AG04450 (cell line): ENCODE results near the gene MAPRE3. TPM values are rescaled to one million over a fixed set of nuclear protein-coding genes. Genes with fewer than 3 reads are reported as not detected.
A peak's percentile ranks its signal among the peaks of the same experiment; 100 is the strongest.

Experiments used
- CTCF ChIA-PET: fragments of 300-600, 350-600 bp; formaldehyde crosslinking; extraction: SDS; loops from one replicate; lab custom pipeline; 2022; ENCODE audit warnings: antibody characterized with exemption, inconsistent platforms; lab: Charles Lee
- POLR2A ChIA-PET: fragments of 350-600 bp; formaldehyde crosslinking; extraction: SDS; loops from one replicate; lab custom pipeline; 2021; ENCODE audit warnings: antibody characterized with exemption, inconsistent platforms; lab: Yijun Ruan, JAX
- DNase-seq: peaks from one replicate; pipeline ENCODE4 v3.0.0-alpha.2; 2011; ENCODE audit warnings: low read depth, low spot score
- H3K27ac ChIP-seq: one replicate; pipeline ENCODE4 v1.5.1; 2012; ENCODE audit warnings: low read depth, low read length, control low read depth
- H3K27me3 ChIP-seq: one replicate; pipeline ENCODE4 v1.6.0; 2012; ENCODE audit warnings: low read length; ENCODE audit not compliant: control insufficient read depth, insufficient read depth
- H3K4me3 ChIP-seq: 2 replicates; pipeline ENCODE4 v1.5.1; 2011; ENCODE audit warnings: mild to moderate bottlenecking, low read depth, low read length, control low read depth
- H3K9me3 ChIP-seq: 2 replicates; pipeline ENCODE4 v1.5.1; 2012; ENCODE audit warnings: low read length; ENCODE audit not compliant: control insufficient read depth, insufficient read depth
- polyA plus RNA-seq: library from polyadenylated mRNA; depleted of rRNA; stranded (reverse); fragments of >200 nt; gene quantifications from 2 replicates; pipeline ENCODE4 v1.2.3, GENCODE V29; 2011
- TF ChIP-seq, protein P1 (sequence below): IDR thresholded peaks from 2 replicates; pipeline ENCODE4 v1.5.1; 2011; ENCODE audit warnings: low read depth, low read length, control low read depth, inconsistent platforms

MAPRE3 gene
- polyA plus RNA-seq, 1 experiment, result 16.8 TPM

DNA sequence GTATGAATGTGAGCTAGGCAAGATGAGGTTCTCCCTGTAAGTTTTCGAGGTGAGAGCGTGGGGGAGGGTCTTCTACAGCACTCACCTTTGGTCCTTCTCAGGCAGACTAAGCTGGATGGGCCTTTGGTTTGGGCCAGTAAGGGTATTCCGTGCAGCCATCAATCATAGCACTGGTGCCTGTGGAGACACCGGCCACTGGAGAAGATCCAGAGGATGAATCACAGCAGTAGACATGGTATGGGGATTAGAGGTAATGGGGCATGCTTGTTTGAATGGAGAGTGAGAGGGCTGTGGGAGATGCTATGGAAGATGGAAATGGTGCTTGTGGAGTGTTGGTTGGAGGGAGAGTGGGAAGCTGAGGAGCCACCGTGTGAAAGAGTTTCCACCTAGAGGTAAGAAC lies 16.1 kb downstream of the MAPRE3 start:
- CTCF ChIA-PET, result interaction anchor here (1.3 kb wide), 1 partner anchor 25 kb away, joined by 3 read pairs; no protein-coding TSS in a partner anchor
- no peak overlapping the region for H3K27ac ChIP-seq
- no peaks in the 10 kb centered on the region for H3K27me3 ChIP-seq
- POLR2A ChIA-PET, result no interaction called here
- TF ChIP-seq, protein P1, sequence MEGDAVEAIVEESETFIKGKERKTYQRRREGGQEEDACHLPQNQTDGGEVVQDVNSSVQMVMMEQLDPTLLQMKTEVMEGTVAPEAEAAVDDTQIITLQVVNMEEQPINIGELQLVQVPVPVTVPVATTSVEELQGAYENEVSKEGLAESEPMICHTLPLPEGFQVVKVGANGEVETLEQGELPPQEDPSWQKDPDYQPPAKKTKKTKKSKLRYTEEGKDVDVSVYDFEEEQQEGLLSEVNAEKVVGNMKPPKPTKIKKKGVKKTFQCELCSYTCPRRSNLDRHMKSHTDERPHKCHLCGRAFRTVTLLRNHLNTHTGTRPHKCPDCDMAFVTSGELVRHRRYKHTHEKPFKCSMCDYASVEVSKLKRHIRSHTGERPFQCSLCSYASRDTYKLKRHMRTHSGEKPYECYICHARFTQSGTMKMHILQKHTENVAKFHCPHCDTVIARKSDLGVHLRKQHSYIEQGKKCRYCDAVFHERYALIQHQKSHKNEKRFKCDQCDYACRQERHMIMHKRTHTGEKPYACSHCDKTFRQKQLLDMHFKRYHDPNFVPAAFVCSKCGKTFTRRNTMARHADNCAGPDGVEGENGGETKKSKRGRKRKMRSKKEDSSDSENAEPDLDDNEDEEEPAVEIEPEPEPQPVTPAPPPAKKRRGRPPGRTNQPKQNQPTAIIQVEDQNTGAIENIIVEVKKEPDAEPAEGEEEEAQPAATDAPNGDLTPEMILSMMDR, result no peak
- no peak overlapping the region for H3K4me3 ChIP-seq
- no peak for DNase-seq
- H3K9me3 ChIP-seq, result no peaks in the 10 kb centered on the region

DNA sequence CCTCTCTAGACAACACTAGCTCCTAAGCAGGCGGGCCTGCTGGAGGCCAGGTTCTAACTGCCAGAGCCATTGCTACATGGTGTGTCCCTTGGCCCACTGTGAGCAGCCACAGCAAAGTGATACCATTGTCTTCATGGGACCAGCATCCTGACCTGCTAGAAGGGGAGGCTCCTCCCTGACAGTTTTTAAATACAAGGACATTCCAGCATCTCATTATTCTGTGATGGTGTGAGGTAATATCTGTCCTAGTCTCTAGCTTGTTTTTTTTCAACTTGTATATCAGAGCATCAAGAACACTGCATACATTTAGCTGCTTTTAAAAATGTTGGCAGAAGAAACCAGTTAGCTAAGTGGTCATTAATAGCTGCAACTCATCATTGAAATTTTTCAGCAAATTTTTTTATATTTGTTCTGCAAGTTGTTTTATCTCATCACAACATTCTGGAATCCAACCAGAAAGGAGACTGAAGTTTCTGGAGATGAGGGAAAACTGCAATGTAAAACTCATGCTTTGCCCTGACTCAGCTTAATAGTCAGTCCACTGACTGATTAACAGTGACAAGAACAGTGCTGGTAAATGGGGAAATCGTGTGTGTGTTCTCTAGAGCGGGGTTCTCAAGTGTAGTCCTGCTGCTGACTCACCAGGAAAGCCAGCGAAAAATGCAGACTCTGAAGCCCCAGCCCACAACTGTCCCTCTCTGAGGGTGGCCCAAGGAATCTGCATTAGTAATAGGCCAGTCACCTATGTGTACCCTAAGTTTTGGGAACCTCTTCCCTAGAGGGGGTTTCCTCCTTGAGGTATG lies 17.8 kb downstream of the MAPRE3 start:
- Histone ChIP-seq H3K27ac (peak overlapping the region; percentile 52), H3K4me3 (no peak overlapping the region), H3K9me3 (no peaks in the 10 kb centered on the region), H3K27me3 (no peaks in the 10 kb centered on the region)
- ChIA-PET CTCF (interaction anchor here (1.4 to 1.6 kb wide), 2 partner anchors 46 to 142 kb away, joined by 4 read pairs; no protein-coding TSS in a partner anchor), POLR2A (interaction anchor here (1.3 kb wide), 1 partner anchor 62 kb away, joined by 4 read pairs; no protein-coding TSS in a partner anchor)
- TF ChIP-seq, protein P1, result no peak
- DNase-seq, result no peak

GRCh38 chr2:26989156-26989555 lies 18.7 kb downstream of the MAPRE3 start:
- TF ChIP-seq, protein P1, result no peak
- DNase-seq, result no peak

GRCh38 chr2:26991717-26992116 lies 21.3 kb downstream of the MAPRE3 start:
- TF ChIP-seq, protein P1, result no peak

More at GRCh38 chr2:26989156-26989555, 18.7 kb downstream of the MAPRE3 start:
- Histone ChIP-seq H3K27ac (no peak overlapping the region), H3K27me3 (no peaks in the 10 kb centered on the region), H3K9me3 (no peaks in the 10 kb centered on the region), H3K4me3 (no peak overlapping the region)
- CTCF ChIA-PET, result interaction anchor here (1.7 kb wide), 1 partner anchor 28 kb away, joined by 5 read pairs; no protein-coding TSS in a partner anchor
- POLR2A ChIA-PET, result interaction anchor here (1.3 kb wide), 1 partner anchor 61 kb away, joined by 4 read pairs; no protein-coding TSS in a partner anchor

GRCh38 chr2:26993768-26994167 lies 23.3 kb downstream of the MAPRE3 start:
- Histone ChIP-seq H3K27ac (no peak overlapping the region), H3K9me3 (no peaks in the 10 kb centered on the region), H3K27me3 (no peaks in the 10 kb centered on the region), H3K4me3 (no peak overlapping the region)
- POLR2A ChIA-PET, result interaction anchor here (0.5 kb wide), 1 partner anchor 1999 kb away, joined by 6 read pairs; no protein-coding TSS in a partner anchor
- no peak for DNase-seq
- CTCF ChIA-PET, result interaction anchor here (0.8 to 1.6 kb wide), 2 partner anchors 12 to 148 kb away, joined by 3 to 4 read pairs; no protein-coding TSS in a partner anchor
- TF ChIP-seq, protein P1, result no peak

More at GRCh38 chr2:26991717-26992116, 21.3 kb downstream of the MAPRE3 start:
- POLR2A ChIA-PET, result no interaction called here
- no peaks in the 10 kb centered on the region for H3K27me3 ChIP-seq
- no peaks in the 10 kb centered on the region for H3K9me3 ChIP-seq
- CTCF ChIA-PET, result no interaction called here
- H3K4me3 ChIP-seq, result no peak overlapping the region
- DNase-seq, result no peak
- H3K27ac ChIP-seq, result no peak overlapping the region
